ENCODE measurements around the gene ANKRD55. TPM values are rescaled to one million over a fixed set of nuclear protein-coding genes. Genes with fewer than 3 reads are reported as not detected.

ANKRD55 gene
- total RNA-seq, 4 donors from 2014 or later = 0.23 TPM; not detected in 3

GRCh38 chr5:56140073-56140472, 93.1 kb downstream of the ANKRD55 start:
- no peak overlapping the region for H3K4me3 ChIP-seq
- H3K4me1 ChIP-seq = no peaks in the 10 kb centered on the region
- H3K36me3 ChIP-seq = no peaks in the 10 kb centered on the region
- 78% methylated on average over 3 of the region's 3 CpGs for WGBS
- no peaks in the 10 kb centered on the region for H3K27me3 ChIP-seq
- TF ChIP-seq CTCF (IDR thresholded peaks at IDR 0.05) = no peak
- no peak for TF ChIP-seq POLR2AphosphoS5 (IDR thresholded peaks at IDR 0.05)
- no peak for TF ChIP-seq POLR2A (IDR thresholded peaks at IDR 0.05)
- no peak for TF ChIP-seq EP300 (IDR thresholded peaks at IDR 0.05)
- no peak for DNase-seq (ENCODE audit: low spot score in 2 of 2)
- no peak overlapping the region for H3K27ac ChIP-seq
- no peaks in the 10 kb centered on the region for H3K9me3 ChIP-seq

- WGBS = 92% methylated on average over 2 of the region's 2 CpGs
These were observed 102.5 kb downstream of the ANKRD55 start for GRCh38 chr5:56130664-56131063.

DNA sequence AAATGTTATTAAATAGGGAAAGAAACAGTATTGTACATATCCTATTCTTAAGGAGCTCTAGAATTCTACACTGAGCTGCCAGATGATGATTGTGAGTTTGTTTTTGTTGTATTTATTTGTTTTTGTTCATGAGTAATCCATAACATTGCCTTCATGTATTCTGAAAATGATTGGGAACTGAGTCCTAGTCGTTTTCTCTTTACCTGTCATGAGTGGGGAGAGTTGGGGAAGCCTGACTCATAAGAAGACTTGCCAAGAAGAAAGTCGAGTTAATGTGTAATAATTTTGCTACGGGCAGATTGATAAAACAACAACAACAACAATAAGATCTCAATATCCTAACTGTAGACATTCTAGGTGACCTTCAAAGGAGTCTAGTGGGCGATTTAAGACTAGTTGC, 103.8 kb downstream of the ANKRD55 start:
- WGBS = 72% methylated on average over 4 of the region's 4 CpGs
- Histone ChIP-seq H3K36me3 (no peaks in the 10 kb centered on the region), H3K9me3 (no peaks in the 10 kb centered on the region), H3K4me3 (no peak overlapping the region), H3K27me3 (no peaks in the 10 kb centered on the region), H3K27ac (no peak overlapping the region), H3K4me1 (no peaks in the 10 kb centered on the region)
- TF ChIP-seq CTCF (IDR thresholded peaks at IDR 0.05) = no peak
- no peak for TF ChIP-seq EP300 (IDR thresholded peaks at IDR 0.05)
- no peak for DNase-seq (ENCODE audit: low spot score in 2 of 2)

More at GRCh38 chr5:56130664-56131063, 102.5 kb downstream of the ANKRD55 start:
- no peak for DNase-seq (ENCODE audit: low spot score in 2 of 2)
- TF ChIP-seq CTCF (IDR thresholded peaks at IDR 0.05) (no peak), EP300 (IDR thresholded peaks at IDR 0.05) (no peak), POLR2A (IDR thresholded peaks at IDR 0.05) (no peak), POLR2AphosphoS5 (IDR thresholded peaks at IDR 0.05) (no peak)
- no peaks in the 10 kb centered on the region for H3K27me3 ChIP-seq
- H3K36me3 ChIP-seq = no peaks in the 10 kb centered on the region
- H3K9me3 ChIP-seq = no peaks in the 10 kb centered on the region
- no peak overlapping the region for H3K4me3 ChIP-seq
- H3K4me1 ChIP-seq = no peaks in the 10 kb centered on the region
- H3K27ac ChIP-seq = no peak overlapping the region

- no peak for DNase-seq (ENCODE audit: low spot score in 2 of 2)
- Histone ChIP-seq H3K27me3 (no peaks in the 10 kb centered on the region), H3K4me1 (peaks cover 6% of the 10 kb centered on the region), H3K9me3 (no peaks in the 10 kb centered on the region), H3K4me3 (no peak overlapping the region), H3K36me3 (no peaks in the 10 kb centered on the region), H3K27ac (no peak overlapping the region)
- WGBS = 55% methylated on average over 3 of the region's 3 CpGs
- no peak for TF ChIP-seq POLR2A (IDR thresholded peaks at IDR 0.05)
- TF ChIP-seq CTCF (IDR thresholded peaks at IDR 0.05) = no peak
- TF ChIP-seq EP300 (IDR thresholded peaks at IDR 0.05) = no peak
- no peak for TF ChIP-seq POLR2AphosphoS5 (IDR thresholded peaks at IDR 0.05)
These were observed 105.0 kb downstream of the ANKRD55 start for GRCh38 chr5:56128113-56128512.

- H3K27me3 ChIP-seq = no peaks in the 10 kb centered on the region
- H3K27ac ChIP-seq = no peak overlapping the region
- TF ChIP-seq CTCF (IDR thresholded peaks at IDR 0.05) (no peak), POLR2A (IDR thresholded peaks at IDR 0.05) (no peak), POLR2AphosphoS5 (IDR thresholded peaks at IDR 0.05) (no peak), EP300 (IDR thresholded peaks at IDR 0.05) (no peak)
- no peaks in the 10 kb centered on the region for H3K9me3 ChIP-seq
- H3K4me3 ChIP-seq = no peak overlapping the region
- peaks cover 6% of the 10 kb centered on the region for H3K4me1 ChIP-seq
- no peak for DNase-seq (ENCODE audit: low spot score in 2 of 2)
- H3K36me3 ChIP-seq = no peaks in the 10 kb centered on the region
- WGBS = 64% methylated on average over 7 of the region's 7 CpGs
These were observed 106.5 kb downstream of the ANKRD55 start for GRCh38 chr5:56126487-56127179.

All from suprapubic skin (tissue), 4 donors.